Transverse colon (tissue), 4 donors: ENCODE data around the gene SLC12A7. TPM values are rescaled to one million over a fixed set of nuclear protein-coding genes. Genes with fewer than 3 reads are reported as not detected.

ENCODE experiments used
- DNase-seq: peaks from one replicate; pipeline ENCODE4 v3.0.0-alpha.2; 2019
- H3K27ac ChIP-seq, 4 donors: fragments of 200-600 bp; sonication (generic); 2 replicates each; pipeline ENCODE4 v1.5.1; 2016 to 2018; ENCODE audit warnings: inconsistent platforms in 4 of 4
- H3K27me3 ChIP-seq: fragments of 200-600 bp; sonication (generic); 2 replicates; pipeline ENCODE4 v1.5.1; 2017; ENCODE audit warnings: inconsistent platforms
- H3K36me3 ChIP-seq, 4 donors: fragments of 200-600 bp; sonication (generic); 2 replicates each; pipeline ENCODE4 v1.5.1; 2017 to 2019; ENCODE audit warnings: inconsistent platforms in 4 of 4
- H3K4me1 ChIP-seq, 4 donors: fragments of 200-600 bp; sonication (generic); 2 replicates each; pipeline ENCODE4 v1.5.1; 2017 to 2020; ENCODE audit warnings: inconsistent platforms in 4 of 4
- H3K4me3 ChIP-seq, 4 donors: fragments of 200-600 bp; sonication (generic); 1 replicate in 1 of 4; 2 replicates in 3 of 4; pipeline versions ENCODE4 v1.5.1 to v1.6.1; 2017 to 2019; ENCODE audit warnings: inconsistent platforms in 4 of 4
- H3K9me3 ChIP-seq, 2 donors: fragments of 200-600 bp; sonication (generic); 2 replicates each; pipeline ENCODE4 v1.5.1; 2017 to 2019; ENCODE audit warnings: inconsistent platforms in 2 of 2
- EP300 ChIP-seq: sonication (generic); formaldehyde crosslinking; IDR thresholded peaks from one replicate; pipeline ENCODE4 v1.6.1; 2017; ENCODE audit warnings: antibody characterized with exemption, low read depth
- POLR2A ChIP-seq: fragments of 450-650 bp; IDR thresholded peaks from one replicate; pipeline ENCODE4 v1.6.1; 2016; ENCODE audit warnings: antibody characterized with exemption, mild to moderate bottlenecking, moderate library complexity
- POLR2AphosphoS5 ChIP-seq, 3 donors: sonication (generic); formaldehyde crosslinking; IDR thresholded peaks; one replicate each; pipeline ENCODE4 v1.6.1; 2016; ENCODE audit warnings: antibody characterized with exemption in 3 of 3
- WGBS, 2 donors: methylation state at CpG; one replicate each; pipeline ENCODE4 v1.1.5; 2018; ENCODE audit warnings: low coverage in 1 of 2; 5-methylcytosine and 5-hydroxymethylcytosine counted together
- in situ Hi-C, 4 donors: fragments of 200-750 bp; cut with MboI; loops; one replicate each; pipeline versions ENCODE4 v1.15.0 to v1.15.1; 2017; ENCODE audit warnings: low sequenced_read_pairs in 3 of 4, low pct_ligation_motif_present in 1 of 4, low pct_unique_long_range_greater_than_20kb in 1 of 4
- intact Hi-C: fragments of 100-400 bp; cut with DNase I; formaldehyde crosslinking; loops from one replicate; pipeline ENCODE4 v1.15.1; 2023; ENCODE audit warnings: low total_unique reads
- total RNA-seq, 4 donors: library from RNA; depleted of rRNA; stranded (reverse); fragments of >200 nt; gene quantifications; one replicate each; pipeline ENCODE4 v1.1.0, GENCODE V29; 2016
- TF ChIP-seq, protein P1 (sequence below), 5 experiments: fragments of 200-600 bp in 3 of 5; fragments of 450-650 bp in 2 of 5; sonication (generic) in 3 of 5; IDR thresholded peaks; 1 replicate in 2 of 5; 2 replicates in 3 of 5; pipeline ENCODE4 v1.5.1; 2016 to 2017; ENCODE audit warnings: antibody characterized with exemption in 5 of 5, inconsistent platforms in 3 of 5, mild to moderate bottlenecking in 2 of 5, moderate library complexity in 1 of 5

SLC12A7 gene
- total RNA-seq, 4 donors from 2014 or later = 60.7 to 144 (median 61.4) TPM

DNA sequence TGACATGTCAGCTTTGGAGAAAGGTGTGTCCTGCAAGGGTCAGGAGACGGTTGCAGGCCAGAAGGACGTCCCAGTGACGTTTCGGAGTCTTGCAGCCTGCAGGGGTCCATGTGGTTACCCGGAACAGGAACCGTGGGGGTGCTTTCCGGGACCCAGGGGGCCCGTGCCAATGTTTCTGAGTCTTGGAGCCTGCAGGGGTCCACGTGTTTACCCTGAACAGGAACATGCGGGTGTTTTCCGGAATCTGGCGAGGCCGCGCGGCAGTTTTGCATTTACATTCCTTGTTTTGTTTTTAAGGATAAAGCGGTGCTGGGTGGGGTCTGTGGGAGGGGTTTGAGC, 72.7 kb downstream of the SLC12A7 start:
- intact Hi-C loops (no loop called here), in situ Hi-C loops (no loop called here)
- no peak overlapping the region for H3K27ac ChIP-seq
- no peak overlapping the region for H3K4me3 ChIP-seq
- no peaks in the 10 kb centered on the region for H3K36me3 ChIP-seq
- no peaks in the 10 kb centered on the region for H3K9me3 ChIP-seq
- no peak for DNase-seq
- WGBS, 2 donors = 91% methylated on average over 16 of the region's 16 CpGs; no CpG with 5 or more reads in 1 of the 2 donors
- TF ChIP-seq EP300 (no peak), POLR2A (no peak), POLR2AphosphoS5 (IDR thresholded peaks at IDR 0.05) (no peak)
- TF ChIP-seq, protein P1, sequence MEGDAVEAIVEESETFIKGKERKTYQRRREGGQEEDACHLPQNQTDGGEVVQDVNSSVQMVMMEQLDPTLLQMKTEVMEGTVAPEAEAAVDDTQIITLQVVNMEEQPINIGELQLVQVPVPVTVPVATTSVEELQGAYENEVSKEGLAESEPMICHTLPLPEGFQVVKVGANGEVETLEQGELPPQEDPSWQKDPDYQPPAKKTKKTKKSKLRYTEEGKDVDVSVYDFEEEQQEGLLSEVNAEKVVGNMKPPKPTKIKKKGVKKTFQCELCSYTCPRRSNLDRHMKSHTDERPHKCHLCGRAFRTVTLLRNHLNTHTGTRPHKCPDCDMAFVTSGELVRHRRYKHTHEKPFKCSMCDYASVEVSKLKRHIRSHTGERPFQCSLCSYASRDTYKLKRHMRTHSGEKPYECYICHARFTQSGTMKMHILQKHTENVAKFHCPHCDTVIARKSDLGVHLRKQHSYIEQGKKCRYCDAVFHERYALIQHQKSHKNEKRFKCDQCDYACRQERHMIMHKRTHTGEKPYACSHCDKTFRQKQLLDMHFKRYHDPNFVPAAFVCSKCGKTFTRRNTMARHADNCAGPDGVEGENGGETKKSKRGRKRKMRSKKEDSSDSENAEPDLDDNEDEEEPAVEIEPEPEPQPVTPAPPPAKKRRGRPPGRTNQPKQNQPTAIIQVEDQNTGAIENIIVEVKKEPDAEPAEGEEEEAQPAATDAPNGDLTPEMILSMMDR (IDR thresholded peaks at IDR 0.05) = no peak
- no peaks in the 10 kb centered on the region for H3K27me3 ChIP-seq
- no peaks in the 10 kb centered on the region for H3K4me1 ChIP-seq

DNA sequence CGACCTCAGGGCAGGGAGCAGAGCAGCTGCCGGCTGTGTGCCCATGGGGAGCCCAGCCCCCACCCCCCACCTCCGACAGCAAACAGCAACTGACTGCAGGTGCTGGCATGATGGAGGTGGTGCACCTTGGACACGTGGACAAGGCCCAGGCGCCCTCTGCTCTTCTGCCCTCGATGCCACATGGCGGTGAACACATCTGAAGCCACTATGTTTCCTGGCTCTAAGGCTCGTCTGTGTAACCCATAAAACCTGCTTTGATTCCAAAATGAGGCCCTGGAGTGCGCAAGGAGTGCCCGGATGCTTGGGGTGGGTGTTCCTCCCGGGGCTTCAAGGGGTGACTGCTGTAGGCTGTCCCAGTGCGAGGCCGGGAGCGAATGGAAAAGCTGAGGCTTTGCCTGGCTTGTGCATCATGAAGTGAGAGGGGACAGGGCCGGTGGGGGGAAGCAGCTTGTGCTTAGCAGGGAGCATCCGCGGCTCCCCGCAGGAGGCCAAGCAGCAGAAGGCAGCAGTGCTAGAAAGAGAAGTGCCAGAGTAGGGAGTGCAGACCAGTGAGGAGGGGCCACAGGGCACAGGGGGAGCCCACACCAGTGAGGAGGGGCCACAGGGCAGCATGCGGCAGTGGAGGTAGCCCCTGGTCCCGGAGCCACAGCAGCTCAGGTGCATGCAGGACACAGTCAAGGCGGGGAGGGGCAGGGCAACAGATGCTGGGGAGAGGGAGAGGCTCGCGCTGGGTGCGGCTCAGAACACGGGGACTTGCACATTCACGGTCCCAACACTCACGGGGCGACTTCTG, 73.2 kb downstream of the SLC12A7 start:
- TF ChIP-seq EP300 (no peak), POLR2A (no peak), POLR2AphosphoS5 (IDR thresholded peaks at IDR 0.05) (no peak)
- TF ChIP-seq, protein P1 (IDR thresholded peaks at IDR 0.05) = no peak
- in situ Hi-C loops = no loop called here
- no peak for DNase-seq
- H3K4me3 ChIP-seq = no peak overlapping the region
- whole genome bisulfite sequencing, 2 donors = 76 to 77% methylated on average over 5 to 27 of the region's 28 CpGs
- H3K4me1 ChIP-seq = no peaks in the 10 kb centered on the region
- H3K27ac ChIP-seq = no peak overlapping the region
- intact Hi-C loops = no loop called here
- no peaks in the 10 kb centered on the region for H3K36me3 ChIP-seq
- no peaks in the 10 kb centered on the region for H3K9me3 ChIP-seq
- no peaks in the 10 kb centered on the region for H3K27me3 ChIP-seq

DNA sequence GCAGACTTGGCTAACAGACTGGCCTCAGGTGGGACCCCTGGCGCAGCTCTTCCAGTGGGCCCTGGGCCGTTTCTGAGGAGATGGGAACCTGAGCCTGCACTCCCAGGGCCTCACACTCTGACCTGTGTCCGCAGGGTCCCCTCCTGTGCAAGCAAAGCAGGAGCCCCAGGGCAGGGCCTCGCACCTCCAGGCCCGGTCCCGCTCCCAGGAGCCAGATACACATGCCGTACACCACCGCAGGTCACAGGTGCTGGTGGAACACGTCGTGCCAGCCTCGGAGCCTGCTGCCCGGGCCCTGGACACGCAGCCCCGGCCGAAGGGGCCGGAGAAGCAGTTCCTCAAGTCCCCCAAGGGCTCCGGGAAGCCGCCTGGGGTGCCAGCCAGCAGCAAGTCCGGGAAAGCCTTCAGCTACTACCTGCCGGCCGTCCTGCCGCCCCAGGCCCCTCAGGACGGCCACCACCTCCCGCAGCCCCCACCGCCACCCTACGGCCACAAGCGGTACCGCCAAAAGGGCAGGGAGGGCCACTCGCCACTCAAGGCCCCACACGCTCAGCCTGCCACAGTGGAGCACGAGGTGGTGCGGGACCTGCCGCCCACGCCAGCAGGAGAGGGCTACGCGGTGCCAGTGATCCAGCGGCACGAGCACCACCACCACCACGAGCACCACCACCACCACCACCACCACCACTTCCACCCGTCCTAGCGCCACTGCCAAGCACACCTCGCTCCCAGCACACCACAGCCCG, 74.0 kb downstream of the SLC12A7 start:
- H3K9me3 ChIP-seq = no peaks in the 10 kb centered on the region
- no peak overlapping the region for H3K4me3 ChIP-seq
- in situ Hi-C loops (no loop called here), intact Hi-C loops (no loop called here)
- no peaks in the 10 kb centered on the region for H3K4me1 ChIP-seq
- H3K27me3 ChIP-seq = no peaks in the 10 kb centered on the region
- no peaks in the 10 kb centered on the region for H3K36me3 ChIP-seq
- WGBS, 2 donors = 91% methylated on average over 41 of the region's 43 CpGs; no CpG with 5 or more reads in 1 of the 2 donors
- no peak for DNase-seq
- TF ChIP-seq, protein P1 (IDR thresholded peaks at IDR 0.05) = no peak
- TF ChIP-seq POLR2AphosphoS5 (IDR thresholded peaks at IDR 0.05) (no peak), EP300 (no peak), POLR2A (no peak)
- no peak overlapping the region for H3K27ac ChIP-seq

DNA sequence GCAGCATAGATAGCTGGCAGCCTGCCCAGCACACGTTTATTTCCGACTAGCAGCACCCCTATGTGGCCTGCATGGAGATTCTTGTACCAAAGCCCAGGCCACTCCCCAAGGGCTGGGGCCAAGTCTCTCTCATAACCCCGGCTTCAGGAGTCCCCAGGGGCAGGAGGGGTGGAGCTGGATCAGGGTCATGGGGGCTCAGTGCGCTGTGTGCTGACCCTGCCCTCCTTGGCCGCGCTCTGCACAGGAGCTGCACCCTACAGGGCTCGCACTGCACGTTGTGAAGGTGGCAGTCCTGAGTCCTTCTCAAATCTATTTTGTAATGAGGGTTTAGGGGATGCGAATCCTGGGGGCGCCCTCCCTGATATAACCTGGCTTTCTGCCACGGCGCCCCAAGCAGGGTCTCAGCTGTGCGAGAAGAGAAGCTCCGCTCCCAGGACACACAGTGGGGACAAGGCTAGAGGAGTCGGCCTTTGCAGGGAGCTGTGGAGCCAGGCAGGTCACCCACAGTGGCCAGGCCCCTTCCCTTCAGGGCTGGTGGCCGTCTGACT, 74.7 kb downstream of the SLC12A7 start:
- Histone ChIP-seq H3K27ac (no peak overlapping the region), H3K9me3 (no peaks in the 10 kb centered on the region), H3K36me3 (no peaks in the 10 kb centered on the region), H3K27me3 (no peaks in the 10 kb centered on the region), H3K4me1 (no peaks in the 10 kb centered on the region), H3K4me3 (no peak overlapping the region)
- intact Hi-C loops (no loop called here), in situ Hi-C loops (no loop called here)
- WGBS, 2 donors = 40 to 78% methylated on average over 1 to 12 of the region's 16 CpGs
- no peak for DNase-seq
- TF ChIP-seq POLR2A = no peak
- TF ChIP-seq, protein P1 (IDR thresholded peaks at IDR 0.05) = no peak
- no peak for TF ChIP-seq POLR2AphosphoS5 (IDR thresholded peaks at IDR 0.05)
- TF ChIP-seq EP300 = no peak
